ENCODE data around the gene FBXW5. TPM values are rescaled to one million over a fixed set of nuclear protein-coding genes. Genes with fewer than 3 reads are reported as not detected.

The FBXW5 gene
- total RNA-seq, 1 experiment from 2014 or later, result 70.5 TPM

GRCh38 chr9:136974817-136975535, 30.4 kb upstream of the FBXW5 start (continued):
- TF ChIP-seq HMGA2 (CRISPR knock-in tag; IDR thresholded peaks at IDR 0.05), result no peak
- no peak for TF ChIP-seq NFE2L1 (CRISPR knock-in tag; IDR thresholded peaks at IDR 0.05)

- no peaks in the 10 kb centered on the region for H3K36me3 Mint-ChIP-seq
- POLR2A ChIA-PET, result no interaction called here
- no peak overlapping the region for H3K4me3 Mint-ChIP-seq
- H3K9me3 Mint-ChIP-seq, result no peaks in the 10 kb centered on the region
- peaks cover 3% of the 10 kb centered on the region; the same call in 1 of the 2 replicates for H3K4me1 Mint-ChIP-seq
- no peak for ATAC-seq
- CTCF ChIA-PET, result interaction anchor here (0.5 to 6.2 kb wide), 10 partner anchors 9 to 189 kb away, joined by 3 to 117 read pairs (median 5); no protein-coding TSS in a partner anchor
- no peak overlapping the region for H3K27ac Mint-ChIP-seq
- H3K27me3 Mint-ChIP-seq (ENCODE audit: low read depth), result peaks cover 3% of the 10 kb centered on the region; the same call in 1 of the 2 replicates
- DNase-seq (ENCODE audit: low spot score), result no peak
- TF ChIP-seq FOXK1 (CRISPR knock-in tag; IDR thresholded peaks at IDR 0.05) (no peak), MLX (CRISPR knock-in tag; IDR thresholded peaks at IDR 0.05) (no peak), ZBTB21 (CRISPR knock-in tag; IDR thresholded peaks at IDR 0.05; ENCODE audit: borderline replicate concordance) (no peak), JAZF1 (CRISPR knock-in tag; IDR thresholded peaks at IDR 0.05) (no peak), ETV6 (CRISPR knock-in tag; IDR thresholded peaks at IDR 0.05) (no peak), NR1H2 (CRISPR knock-in tag; IDR thresholded peaks at IDR 0.05) (no peak), CDX4 (CRISPR knock-in tag; IDR thresholded peaks at IDR 0.05; ENCODE audit: borderline replicate concordance) (no peak), EMX1 (CRISPR knock-in tag; IDR thresholded peaks at IDR 0.05) (no peak), FOXP4 (CRISPR knock-in tag; IDR thresholded peaks at IDR 0.05) (no peak), OVOL2 (CRISPR knock-in tag; IDR thresholded peaks at IDR 0.05; ENCODE audit: borderline replicate concordance) (no peak)
Observed at GRCh38 chr9:136973618-136974617, 29.4 kb upstream of the FBXW5 start.

- ChIA-PET CTCF (interaction anchor here (0.6 to 3.1 kb wide), 3 partner anchors 25 to 190 kb away, joined by 4 to 17 read pairs (median 6); no protein-coding TSS in a partner anchor), POLR2A (no interaction called here)
- Mint-ChIP-seq H3K27ac (no peak overlapping the region), H3K4me3 (no peak overlapping the region), H3K4me1 (peaks cover 3% of the 10 kb centered on the region; the same call in 1 of the 2 replicates), H3K27me3 (ENCODE audit: low read depth) (peaks cover 3% of the 10 kb centered on the region; the same call in 1 of the 2 replicates), H3K9me3 (no peaks in the 10 kb centered on the region), H3K36me3 (no peaks in the 10 kb centered on the region)
- ATAC-seq, result no peak
- TF ChIP-seq TEAD4 (CRISPR knock-in tag; IDR thresholded peaks at IDR 0.05), result no peak
- TF ChIP-seq CBFB (CRISPR knock-in tag; IDR thresholded peaks at IDR 0.05; ENCODE audit: low read depth), result no peak
- no peak for TF ChIP-seq GABPB1 (CRISPR knock-in tag; IDR thresholded peaks at IDR 0.05)
- TF ChIP-seq NR2C2 (CRISPR knock-in tag; IDR thresholded peaks at IDR 0.05), result no peak
- no peak for TF ChIP-seq ZBTB43 (CRISPR knock-in tag; IDR thresholded peaks at IDR 0.05)
- no peak for TF ChIP-seq CREB1 (CRISPR knock-in tag; IDR thresholded peaks at IDR 0.05)
- no peak for TF ChIP-seq CTCF (IDR thresholded peaks at IDR 0.05)
- no peak for TF ChIP-seq ELF4 (CRISPR knock-in tag; IDR thresholded peaks at IDR 0.05; ENCODE audit: low read depth)
- no peak for DNase-seq (ENCODE audit: low spot score)
Observed at GRCh38 chr9:136972743-136973142, 28.2 kb upstream of the FBXW5 start.

Data from WTC11 (cell line).